Tibial nerve (tissue), 4 donors: ENCODE data around the gene RNF187.

ENCODE experiments used
- EP300 ChIP-seq, 2 donors: sonication (generic); formaldehyde crosslinking; IDR thresholded peaks; one replicate each; pipeline ENCODE4 v1.6.1; 2017; ENCODE audit warnings: antibody characterized with exemption in 2 of 2, mild to moderate bottlenecking in 1 of 2
- POLR2A ChIP-seq, 2 donors: fragments of 450-650 bp; IDR thresholded peaks; one replicate each; pipeline ENCODE4 v1.6.1; 2017; ENCODE audit warnings: antibody characterized with exemption in 2 of 2, mild to moderate bottlenecking in 2 of 2, moderate library complexity in 2 of 2
- TF ChIP-seq, protein P1 (sequence below), 5 experiments: fragments of 200-600 bp in 3 of 5; fragments of 450-650 bp in 2 of 5; sonication (generic) in 3 of 5; IDR thresholded peaks; one replicate each; pipeline ENCODE4 v1.5.1; 2016 to 2019; ENCODE audit warnings: antibody characterized with exemption in 5 of 5, mild to moderate bottlenecking in 3 of 5, moderate library complexity in 2 of 5

- TF ChIP-seq, protein P1, sequence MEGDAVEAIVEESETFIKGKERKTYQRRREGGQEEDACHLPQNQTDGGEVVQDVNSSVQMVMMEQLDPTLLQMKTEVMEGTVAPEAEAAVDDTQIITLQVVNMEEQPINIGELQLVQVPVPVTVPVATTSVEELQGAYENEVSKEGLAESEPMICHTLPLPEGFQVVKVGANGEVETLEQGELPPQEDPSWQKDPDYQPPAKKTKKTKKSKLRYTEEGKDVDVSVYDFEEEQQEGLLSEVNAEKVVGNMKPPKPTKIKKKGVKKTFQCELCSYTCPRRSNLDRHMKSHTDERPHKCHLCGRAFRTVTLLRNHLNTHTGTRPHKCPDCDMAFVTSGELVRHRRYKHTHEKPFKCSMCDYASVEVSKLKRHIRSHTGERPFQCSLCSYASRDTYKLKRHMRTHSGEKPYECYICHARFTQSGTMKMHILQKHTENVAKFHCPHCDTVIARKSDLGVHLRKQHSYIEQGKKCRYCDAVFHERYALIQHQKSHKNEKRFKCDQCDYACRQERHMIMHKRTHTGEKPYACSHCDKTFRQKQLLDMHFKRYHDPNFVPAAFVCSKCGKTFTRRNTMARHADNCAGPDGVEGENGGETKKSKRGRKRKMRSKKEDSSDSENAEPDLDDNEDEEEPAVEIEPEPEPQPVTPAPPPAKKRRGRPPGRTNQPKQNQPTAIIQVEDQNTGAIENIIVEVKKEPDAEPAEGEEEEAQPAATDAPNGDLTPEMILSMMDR (IDR thresholded peaks at IDR 0.05) = no peak
- TF ChIP-seq EP300 (IDR thresholded peaks at IDR 0.05) (no peak), POLR2A (IDR thresholded peaks at IDR 0.05) (no peak)
Measured at GRCh38 chr1:228513236-228513900, 26.2 kb downstream of the RNF187 start.
